K562 (cell line): ENCODE results near the gene FRYL. TPM values are rescaled to one million over a fixed set of nuclear protein-coding genes. Genes with fewer than 3 reads are reported as not detected.
A peak's percentile ranks its signal among the peaks of the same experiment; 100 is the strongest.

Experiments
- CTCF ChIP-seq, 3 experiments: IDR thresholded peaks in 2 of 3; conservative IDR thresholded peaks in 1 of 3; 2 replicates each; pipeline ENCODE4 v1.5.1; 2011 to 2012; ENCODE audit warnings: low read length in 3 of 3, mild to moderate bottlenecking in 3 of 3, control low read depth in 2 of 3, improper control_type of control experiment in 1 of 3, inconsistent platforms in 1 of 3, low read depth in 1 of 3, mixed read lengths in 1 of 3, moderate library complexity in 1 of 3; ENCODE audit not compliant: insufficient read depth in 2 of 3
- FOSL1 ChIP-seq: fragments of 200-800 bp; sonication (Bioruptor generic); conservative IDR thresholded peaks from 2 replicates; pipeline ENCODE4 v1.6.1; 2016; ENCODE audit warnings: missing genetic modification characterization, missing compliant biosample characterization
- MECOM ChIP-seq: fragments of 250-450 bp; sonication (Bioruptor Pico); IDR thresholded peaks from 2 replicates; pipeline ENCODE4 v1.8.0; 2022; ENCODE audit warnings: inconsistent platforms
- MEF2A ChIP-seq: IDR thresholded peaks from 2 replicates; pipeline ENCODE4 v1.6.1; 2011; ENCODE audit warnings: low read depth, mild to moderate bottlenecking, low read length, moderate library complexity; ENCODE audit not compliant: control insufficient read depth
- MLLT1 ChIP-seq, 2 experiments: fragments of 450-650 bp; IDR thresholded peaks; 2 replicates each; pipeline ENCODE4 v1.6.1; 2016
- MLX ChIP-seq, 2 experiments: fragments of 450-650 bp in 1 of 2; sonication (generic) in 1 of 2; formaldehyde crosslinking; conservative IDR thresholded peaks; 2 replicates each; pipeline versions ENCODE4 v1.4.0 to v1.8.1; 2020 to 2022; ENCODE audit warnings: mild to moderate bottlenecking in 1 of 2, missing genetic modification reagents in 1 of 2
- RB1 ChIP-seq: fragments of 450-650 bp; IDR thresholded peaks from 2 replicates; pipeline ENCODE4 v1.6.1; 2017; ENCODE audit warnings: low read depth, mild to moderate bottlenecking
- RERE ChIP-seq: sonication (generic); formaldehyde crosslinking; IDR thresholded peaks from 2 replicates; pipeline ENCODE4 v1.8.0; 2023; ENCODE audit warnings: missing genetic modification reagents, mild to moderate bottlenecking, borderline replicate concordance
- ZBED1 ChIP-seq: IDR thresholded peaks from 2 replicates; pipeline ENCODE4 v1.6.1; 2014
- ZMIZ1 ChIP-seq, 2 experiments: fragments of 150-350 bp in 1 of 2; IDR thresholded peaks; 2 replicates each; pipeline ENCODE4 v1.6.1; 2012 to 2016; ENCODE audit warnings: low read depth in 2 of 2, low read length in 2 of 2, mild to moderate bottlenecking in 1 of 2, moderate library complexity in 1 of 2
- ZNF253 ChIP-seq: fragments of 250-450 bp; sonication (Bioruptor Pico); conservative IDR thresholded peaks from 2 replicates; pipeline ENCODE4 v1.6.1; 2021; ENCODE audit warnings: mild to moderate bottlenecking
- polyA plus RNA-seq, 8 experiments: library from polyadenylated mRNA; depleted of rRNA in 4 of 8; stranded (reverse) in 5 of 8; unstranded in 3 of 8; fragments of >200 nt; fragmentation: Nextera tagmentation in 2 of 8; fragmentation: Illumina TruSeq in 1 of 8; extraction: Ambion mirVana in 2 of 8; extraction: Trizol in 1 of 8; gene quantifications; 2 replicates each; pipeline versions ENCODE4 v1.2.1 to v1.2.3, GENCODE V29; 2011 to 2014; ENCODE audit warnings: inconsistent platforms in 1 of 8, missing spikeins in 1 of 8
- total RNA-seq, 7 experiments: library from RNA; depleted of rRNA in 6 of 7; stranded (reverse); fragments of >200 nt in 6 of 7; fragmentation: Illumina TruSeq in 2 of 7; extraction: Trizol in 2 of 7; gene quantifications; 2 replicates each; pipeline versions ENCODE4 v1.2.1 to v1.2.3, GENCODE V29; 2011 to 2021; ENCODE audit warnings: low replicate concordance in 1 of 7

The FRYL gene
- total and polyA plus RNA-seq, 9 of the 15 experiments (the other 6 are each of a cell fraction or from before 2014, with no cell fraction given) = 7.2 to 34.9 (median 15.9) TPM

- no peak for TF ChIP-seq RERE (CRISPR knock-in tag)
- 0 out of 2 replicates have a peak, but pooled peaks have one; percentile 17 for TF ChIP-seq FOSL1 (tag)
- TF ChIP-seq MLX (CRISPR knock-in tag; conservative IDR thresholded peaks at IDR 0.05) = no peak
- no peak for TF ChIP-seq MECOM (CRISPR knock-in tag)
- no peak for TF ChIP-seq ZBED1
- 0 out of 2 replicates have a peak, but pooled peaks have one; percentile 16 for TF ChIP-seq RB1
- TF ChIP-seq ZNF253 (CRISPR knock-in tag) = no peak
- peak in 1 of 2 experiments; percentile 35; a peak in 1 of 4 replicates for TF ChIP-seq MLLT1 (IDR thresholded peaks at IDR 0.05)
- peak; percentile 76 to 84 (median 80) for TF ChIP-seq CTCF (IDR thresholded peaks at IDR 0.05 in 2 of 3, conservative IDR thresholded peaks at IDR 0.05 in 1 of 3; ENCODE audit: insufficient read depth in 2 of 3, low read depth in 1 of 3, low read length in 3 of 3)
- TF ChIP-seq MEF2A = no peak
- no peak for TF ChIP-seq ZMIZ1 (IDR thresholded peaks at IDR 0.05; ENCODE audit: low read depth in 2 of 2, low read length in 2 of 2)
Observed at GRCh38 chr4:48578132-48578968, 201.7 kb downstream of the FRYL start (continued).
